ENCODE results near the gene CCT7. TPM values are rescaled to one million over a fixed set of nuclear protein-coding genes. Genes with fewer than 3 reads are reported as not detected.
A peak's percentile ranks its signal among the peaks of the same experiment; 100 is the strongest.

The CCT7 gene
- total RNA-seq, 1 donor from 2014 or later: 359 TPM

GRCh38 chr2:73268830-73269685, 35.0 kb downstream of the CCT7 start:
- Histone ChIP-seq H3K27ac (ENCODE audit: low read depth, low read length) (no peak overlapping the region), H2AFZ (ENCODE audit: low read depth, low read length) (peak overlapping the region; percentile 52), H3K36me3 (ENCODE audit: insufficient read depth, low read length) (no peaks in the 10 kb centered on the region), H3K79me2 (ENCODE audit: insufficient read depth, low read length) (no peaks in the 10 kb centered on the region), H3K4me1 (ENCODE audit: insufficient read depth, low read length) (peaks cover 5% of the 10 kb centered on the region), H3K27me3 (ENCODE audit: insufficient read depth, low read length) (peaks cover 34% of the 10 kb centered on the region), H3K9me3 (ENCODE audit: insufficient read depth, low read depth, low read length) (no peaks in the 10 kb centered on the region), H3K4me3 (ENCODE audit: insufficient read depth, low read depth, low read length) (no peak overlapping the region), H3K9ac (ENCODE audit: low read length) (no peak overlapping the region), H4K20me1 (ENCODE audit: insufficient read depth, low read length) (peaks cover 38% of the 10 kb centered on the region), H3K4me2 (ENCODE audit: low read length) (peak overlapping the region; percentile 74)
- DNase-seq (ENCODE audit: low read depth) (no peak), FAIRE-seq (no peak)
- H3K4me3 Mint-ChIP-seq (ENCODE audit: unreplicated experiment): no peak overlapping the region
- TF ChIP-seq, protein P1, sequence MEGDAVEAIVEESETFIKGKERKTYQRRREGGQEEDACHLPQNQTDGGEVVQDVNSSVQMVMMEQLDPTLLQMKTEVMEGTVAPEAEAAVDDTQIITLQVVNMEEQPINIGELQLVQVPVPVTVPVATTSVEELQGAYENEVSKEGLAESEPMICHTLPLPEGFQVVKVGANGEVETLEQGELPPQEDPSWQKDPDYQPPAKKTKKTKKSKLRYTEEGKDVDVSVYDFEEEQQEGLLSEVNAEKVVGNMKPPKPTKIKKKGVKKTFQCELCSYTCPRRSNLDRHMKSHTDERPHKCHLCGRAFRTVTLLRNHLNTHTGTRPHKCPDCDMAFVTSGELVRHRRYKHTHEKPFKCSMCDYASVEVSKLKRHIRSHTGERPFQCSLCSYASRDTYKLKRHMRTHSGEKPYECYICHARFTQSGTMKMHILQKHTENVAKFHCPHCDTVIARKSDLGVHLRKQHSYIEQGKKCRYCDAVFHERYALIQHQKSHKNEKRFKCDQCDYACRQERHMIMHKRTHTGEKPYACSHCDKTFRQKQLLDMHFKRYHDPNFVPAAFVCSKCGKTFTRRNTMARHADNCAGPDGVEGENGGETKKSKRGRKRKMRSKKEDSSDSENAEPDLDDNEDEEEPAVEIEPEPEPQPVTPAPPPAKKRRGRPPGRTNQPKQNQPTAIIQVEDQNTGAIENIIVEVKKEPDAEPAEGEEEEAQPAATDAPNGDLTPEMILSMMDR (IDR thresholded peaks at IDR 0.05; ENCODE audit: insufficient read depth, low read depth, low read length): no peak
- TF ChIP-seq EZH2 (IDR thresholded peaks at IDR 0.05; ENCODE audit: insufficient read depth, low read length): peak; percentile 94
- H3K36me3 Mint-ChIP-seq (ENCODE audit: low read depth, unreplicated experiment): peaks cover 19% of the 10 kb centered on the region
- H3K27me3 Mint-ChIP-seq (ENCODE audit: low read depth, unreplicated experiment): peaks cover 39% of the 10 kb centered on the region
- no peak overlapping the region for H3K27ac Mint-ChIP-seq (ENCODE audit: unreplicated experiment)
- peaks cover 4% of the 10 kb centered on the region for H3K9me3 Mint-ChIP-seq (ENCODE audit: unreplicated experiment)
- peaks cover 14% of the 10 kb centered on the region for H3K4me1 Mint-ChIP-seq (ENCODE audit: low read depth, unreplicated experiment)

DNA sequence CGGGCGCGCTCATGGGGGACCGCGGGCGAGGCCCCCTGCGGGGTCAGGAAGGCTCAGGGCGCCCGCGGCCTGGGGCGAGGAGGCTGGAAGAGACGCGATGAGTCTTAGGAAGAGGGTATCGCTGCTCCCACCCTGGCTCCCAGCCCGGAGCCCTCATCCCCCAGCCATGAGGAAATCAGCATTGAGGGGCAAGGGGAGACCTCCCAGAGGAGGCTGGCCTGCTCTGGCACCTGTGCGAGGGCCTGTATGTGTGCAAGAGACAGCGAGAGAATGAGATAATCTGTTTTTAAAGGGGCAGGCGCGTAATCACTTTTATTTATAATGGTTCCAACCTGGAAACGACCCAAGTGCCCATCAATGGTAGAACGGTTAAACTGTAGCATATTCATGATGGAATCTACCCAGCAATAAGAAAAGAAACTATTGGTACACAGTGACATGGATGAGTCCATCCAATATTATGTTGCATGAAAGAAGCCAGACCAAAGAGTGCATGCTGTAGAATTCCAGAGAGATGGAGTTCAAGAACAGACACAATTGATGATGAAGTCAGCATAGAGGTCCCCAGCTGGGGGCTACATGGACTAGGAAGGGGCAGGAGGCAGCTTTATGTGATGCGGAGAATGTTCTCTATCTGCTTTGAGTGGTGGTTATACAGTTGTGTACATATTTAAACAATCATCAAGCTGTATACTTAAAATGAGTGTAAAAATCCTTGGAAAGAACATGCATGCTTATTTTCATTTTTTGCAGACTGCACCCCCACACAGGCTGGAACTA, 35.8 kb downstream of the CCT7 start:
- Histone ChIP-seq H3K27me3 (ENCODE audit: insufficient read depth, low read length) (peaks cover 34% of the 10 kb centered on the region), H2AFZ (ENCODE audit: low read depth, low read length) (no peak overlapping the region), H3K9ac (ENCODE audit: low read length) (no peak overlapping the region), H3K9me3 (ENCODE audit: insufficient read depth, low read depth, low read length) (no peaks in the 10 kb centered on the region), H3K4me3 (ENCODE audit: insufficient read depth, low read depth, low read length) (no peak overlapping the region), H3K4me2 (ENCODE audit: low read length) (peak overlapping the region; percentile 74), H3K27ac (ENCODE audit: low read depth, low read length) (no peak overlapping the region), H4K20me1 (ENCODE audit: insufficient read depth, low read length) (peaks cover 38% of the 10 kb centered on the region), H3K4me1 (ENCODE audit: insufficient read depth, low read length) (peaks cover 5% of the 10 kb centered on the region), H3K36me3 (ENCODE audit: insufficient read depth, low read length) (no peaks in the 10 kb centered on the region), H3K79me2 (ENCODE audit: insufficient read depth, low read length) (no peaks in the 10 kb centered on the region)
- peak overlapping the region; percentile 1 for H3K4me3 Mint-ChIP-seq (ENCODE audit: unreplicated experiment)
- H3K27me3 Mint-ChIP-seq (ENCODE audit: low read depth, unreplicated experiment): peaks cover 39% of the 10 kb centered on the region
- no peak overlapping the region for H3K27ac Mint-ChIP-seq (ENCODE audit: unreplicated experiment)
- H3K9me3 Mint-ChIP-seq (ENCODE audit: unreplicated experiment): peaks cover 4% of the 10 kb centered on the region
- DNase-seq (ENCODE audit: low read depth): no peak
- no peak for FAIRE-seq
- TF ChIP-seq, protein P1 (IDR thresholded peaks at IDR 0.05; ENCODE audit: insufficient read depth, low read depth, low read length): no peak
- no peak for TF ChIP-seq EZH2 (IDR thresholded peaks at IDR 0.05; ENCODE audit: insufficient read depth, low read length)
- peaks cover 19% of the 10 kb centered on the region for H3K36me3 Mint-ChIP-seq (ENCODE audit: low read depth, unreplicated experiment)
- peaks cover 14% of the 10 kb centered on the region for H3K4me1 Mint-ChIP-seq (ENCODE audit: low read depth, unreplicated experiment)

Data from astrocyte (in vitro differentiated cells and primary cell).